Non-pigmented ciliary epithelial cell (primary cell): ENCODE data around the gene DSC3.
A peak's percentile ranks its signal among the peaks of the same experiment; 100 is the strongest.

Experiments used
- DNase-seq: peaks from one replicate; pipeline ENCODE4 v3.0.0-alpha.2; 2010; ENCODE audit warnings: low read depth

DSC3 gene

GRCh38 chr18:30971338-30971956 is 71.1 kb downstream of the DSC3 start:
- no peak for DNase-seq

DNA sequence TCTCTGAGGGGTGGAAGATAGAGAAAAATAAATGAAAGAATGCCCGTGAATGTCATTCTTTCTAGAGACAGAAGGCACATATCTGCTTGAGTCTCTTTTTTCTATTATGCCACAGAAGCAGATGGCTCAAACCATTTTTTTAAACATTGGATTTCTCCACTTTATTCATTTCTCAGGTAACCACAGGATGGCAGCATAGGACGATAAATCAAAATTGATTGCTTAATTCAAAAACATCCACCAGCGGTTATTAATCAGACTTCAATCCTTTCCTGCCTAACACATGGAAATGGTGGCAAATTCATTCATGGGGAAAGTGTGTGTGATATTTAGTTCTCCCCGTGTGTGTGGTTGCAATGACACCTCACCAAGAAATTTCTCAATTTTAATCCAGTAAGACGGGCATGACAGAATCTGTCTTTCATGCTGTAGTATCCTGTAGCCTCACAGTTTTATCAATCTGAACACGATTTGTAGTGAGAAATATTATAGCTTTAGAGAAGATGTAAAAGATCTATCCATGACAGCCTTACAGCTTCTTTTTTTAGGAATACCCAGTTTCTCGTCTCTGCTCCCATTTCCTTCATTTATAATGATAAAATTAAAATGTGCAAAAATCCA is 72.2 kb downstream of the DSC3 start:
- DNase-seq, result no peak

DNA sequence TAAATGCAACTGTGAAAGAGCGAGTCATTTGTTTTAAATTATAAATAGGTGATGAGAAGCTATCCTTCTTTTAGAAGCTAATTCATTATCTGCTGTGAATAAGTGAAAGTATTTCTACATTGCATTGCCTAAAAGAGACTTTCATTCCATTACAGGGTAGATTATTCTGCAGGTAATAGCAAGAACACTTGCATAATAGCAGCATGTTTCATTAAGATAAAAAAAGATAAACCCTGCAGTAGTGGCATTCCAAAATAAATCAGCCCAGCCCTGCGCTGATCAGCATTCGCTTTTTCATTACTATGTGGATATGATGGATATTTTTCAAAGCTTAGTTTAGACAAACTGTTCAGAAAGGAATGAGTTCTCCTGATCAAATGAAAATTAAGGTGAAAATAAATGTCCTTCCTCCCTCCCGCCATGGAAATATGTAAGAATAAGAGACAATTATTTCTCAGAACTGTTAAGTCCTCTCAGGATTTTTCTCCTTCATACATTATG is 72.8 kb downstream of the DSC3 start:
- no peak for DNase-seq

DNA sequence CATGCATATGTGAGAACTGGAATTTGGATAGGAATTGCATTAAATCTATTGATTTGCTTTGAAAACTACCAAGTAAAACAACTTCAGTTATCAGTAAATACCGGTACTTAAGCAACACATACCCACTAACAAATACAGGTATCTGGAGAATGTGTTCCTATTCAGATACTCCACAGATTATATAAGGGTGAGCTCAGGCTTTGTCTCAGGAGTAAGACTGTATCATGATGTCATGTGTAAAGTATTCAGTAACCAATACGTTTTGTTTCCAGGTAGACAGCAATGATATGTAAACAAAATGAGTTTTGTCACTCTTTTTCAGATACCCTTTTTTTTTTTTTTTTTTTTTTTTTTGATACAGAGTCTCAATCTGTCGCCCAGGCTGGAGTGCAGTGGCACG is 74.8 kb downstream of the DSC3 start:
- DNase-seq, result no peak

DNA sequence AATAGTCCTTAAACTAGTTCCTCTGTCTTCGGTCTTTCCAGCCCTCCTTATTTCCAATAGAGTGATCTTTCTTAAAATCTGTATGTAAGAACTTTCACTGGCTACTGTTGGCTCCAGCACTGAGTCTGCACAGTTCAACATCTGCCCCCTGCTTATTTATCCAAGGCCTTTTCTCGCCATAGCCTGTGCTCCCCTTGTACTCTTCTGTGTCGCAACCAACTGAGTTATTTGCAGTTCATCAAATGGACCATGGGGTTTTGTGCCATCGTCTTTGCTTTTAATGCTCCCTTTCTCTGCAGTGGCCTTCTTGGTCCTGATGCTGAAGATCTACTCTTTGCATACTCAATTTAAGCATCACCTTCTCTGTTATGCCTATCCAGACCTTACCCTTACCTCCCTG is 77.3 kb downstream of the DSC3 start:
- no peak for DNase-seq

GRCh38 chr18:30960661-30961060 is 81.9 kb downstream of the DSC3 start:
- DNase-seq, result no peak

DNA sequence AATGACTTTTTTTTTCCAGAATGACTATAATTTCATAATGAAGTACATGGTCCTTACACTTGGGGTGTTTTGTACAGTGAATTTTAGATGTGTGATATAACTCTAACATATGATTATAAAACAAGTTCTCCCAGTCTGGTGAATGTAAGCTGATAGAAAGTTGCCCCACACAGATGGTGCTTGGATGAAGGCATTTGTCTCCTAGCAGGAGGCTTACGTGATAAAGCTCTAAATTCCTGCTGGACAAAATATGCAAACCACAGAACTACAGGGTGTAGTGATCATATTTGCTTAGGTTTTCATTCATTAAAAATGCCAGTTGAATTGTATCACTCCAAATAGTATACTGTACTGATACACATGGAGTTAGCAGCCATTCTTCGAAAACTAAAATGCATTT is 85.5 kb downstream of the DSC3 start:
- peak; percentile 57 for DNase-seq

DNA sequence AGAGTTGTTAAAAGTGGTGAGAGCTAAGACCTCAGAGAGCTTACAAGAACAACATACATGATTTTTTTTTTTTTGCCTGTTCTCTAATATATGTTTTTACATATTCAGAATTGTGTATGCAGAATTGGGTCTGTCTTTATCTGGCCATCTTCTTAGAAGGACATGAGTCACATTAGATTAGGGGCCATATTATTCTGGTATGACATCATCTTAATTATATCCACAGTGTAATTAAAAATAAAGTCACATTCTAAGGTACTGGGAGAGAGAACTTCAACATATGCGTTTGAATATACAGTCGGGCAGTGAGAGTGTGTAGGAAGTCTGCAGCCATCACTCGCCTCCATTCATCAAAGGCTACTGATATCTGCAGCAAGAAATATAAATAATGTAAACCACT is 88.3 kb downstream of the DSC3 start:
- no peak for DNase-seq

DNA sequence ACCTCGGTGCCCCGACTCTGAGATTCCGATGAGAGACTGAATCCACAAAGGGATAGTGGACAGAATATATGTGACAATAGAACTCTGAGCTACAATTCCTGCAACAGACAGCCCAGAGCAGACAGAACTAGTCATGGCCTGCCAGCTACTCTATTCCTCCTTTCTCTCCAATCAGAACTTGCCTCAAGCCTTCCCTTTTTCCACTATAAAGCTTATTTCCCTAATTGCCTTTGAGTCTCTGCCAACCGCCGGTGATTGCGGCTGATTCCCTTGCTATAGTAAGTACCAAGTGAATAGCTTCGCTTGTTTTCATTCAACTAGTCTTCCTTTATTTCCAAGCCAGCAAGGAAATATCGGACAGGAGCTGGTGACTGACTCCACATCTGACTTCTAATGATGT is 96.8 kb downstream of the DSC3 start:
- DNase-seq, result no peak

GRCh38 chr18:30944773-30945417 is 97.6 kb downstream of the DSC3 start:
- DNase-seq, result no peak

DNA sequence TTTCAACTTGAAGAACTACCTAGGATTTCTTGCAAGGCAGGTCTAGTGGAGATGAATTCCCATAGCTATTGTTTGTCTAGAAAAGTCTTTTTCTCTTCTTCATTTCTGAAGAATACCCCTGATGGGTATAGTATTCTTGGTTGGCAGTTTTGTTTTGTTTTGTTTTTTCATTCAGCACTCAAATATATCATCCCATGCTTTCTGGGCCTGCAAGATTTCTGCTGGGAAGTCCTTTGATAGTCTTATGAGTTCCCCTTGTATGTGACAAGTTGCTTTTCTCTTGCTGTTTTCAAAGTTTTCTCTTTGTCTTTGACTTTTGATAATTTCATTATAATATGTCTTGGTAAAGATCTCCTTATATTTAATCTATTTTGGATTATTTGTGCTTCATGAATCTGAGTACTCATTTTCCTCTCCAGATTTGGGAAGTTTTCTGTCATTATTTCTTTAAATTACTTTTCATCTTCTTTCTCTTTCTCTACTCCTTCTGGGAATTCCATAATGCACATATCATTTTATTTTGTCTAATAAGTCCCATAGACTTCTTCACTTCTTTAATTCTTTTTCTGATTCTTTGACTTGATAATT is 101.5 kb downstream of the DSC3 start:
- no peak for DNase-seq
